GM18868 (cell line): ENCODE measurements around the gene NKAIN2.
"Not testable (repeated sequence)": the region's sequence is repeated elsewhere in the genome, so short reads cannot be mapped to it uniquely, and the experiment has no call there.

ENCODE experiments used
- ATAC-seq: cut with Tn5 transposase; IDR thresholded peaks from one replicate; pipeline ENCODE4 v1.9.1; 2021; ENCODE audit warnings: mild to moderate bottlenecking, moderate library complexity; ENCODE audit not compliant: unreplicated experiment

Gene NKAIN2

DNA sequence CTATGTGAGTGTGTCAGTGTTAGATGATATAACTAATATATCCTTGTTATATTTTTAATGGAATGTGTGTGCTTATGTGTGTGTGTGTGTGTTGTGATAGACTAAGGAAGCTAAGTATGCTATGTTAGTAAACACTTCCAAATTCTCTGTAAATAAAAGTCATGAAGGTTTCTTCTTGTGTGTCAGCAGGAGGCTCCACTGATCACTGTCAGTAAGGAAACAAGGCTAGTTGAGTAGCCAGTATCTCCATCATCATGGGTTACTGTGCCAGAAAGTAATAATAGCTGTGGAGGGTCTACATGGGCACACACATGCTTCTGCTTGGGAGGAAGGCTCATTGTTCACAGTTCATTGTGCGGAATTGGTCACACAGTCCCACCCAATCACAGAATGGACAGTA lies 855.8 kb downstream of the NKAIN2 start:
- no peak for ATAC-seq

DNA sequence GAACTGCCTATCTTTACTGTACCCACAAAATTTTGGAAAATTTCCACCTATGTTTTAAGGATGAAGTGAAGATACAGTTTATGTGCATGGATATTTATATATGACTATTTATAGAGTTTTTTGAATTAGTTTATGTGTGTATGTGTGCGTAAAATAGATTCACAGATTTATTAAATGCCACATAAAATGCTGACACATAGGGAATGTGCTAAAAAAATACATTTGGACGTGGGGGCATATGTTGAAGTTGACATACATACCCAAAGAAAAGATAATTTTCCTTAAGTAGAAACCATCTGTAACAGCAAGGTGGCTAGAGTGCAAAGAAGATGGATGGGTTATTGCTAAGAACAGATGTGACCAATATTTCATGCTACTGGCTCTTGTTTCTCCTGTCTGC lies 856.5 kb downstream of the NKAIN2 start:
- no peak for ATAC-seq

DNA sequence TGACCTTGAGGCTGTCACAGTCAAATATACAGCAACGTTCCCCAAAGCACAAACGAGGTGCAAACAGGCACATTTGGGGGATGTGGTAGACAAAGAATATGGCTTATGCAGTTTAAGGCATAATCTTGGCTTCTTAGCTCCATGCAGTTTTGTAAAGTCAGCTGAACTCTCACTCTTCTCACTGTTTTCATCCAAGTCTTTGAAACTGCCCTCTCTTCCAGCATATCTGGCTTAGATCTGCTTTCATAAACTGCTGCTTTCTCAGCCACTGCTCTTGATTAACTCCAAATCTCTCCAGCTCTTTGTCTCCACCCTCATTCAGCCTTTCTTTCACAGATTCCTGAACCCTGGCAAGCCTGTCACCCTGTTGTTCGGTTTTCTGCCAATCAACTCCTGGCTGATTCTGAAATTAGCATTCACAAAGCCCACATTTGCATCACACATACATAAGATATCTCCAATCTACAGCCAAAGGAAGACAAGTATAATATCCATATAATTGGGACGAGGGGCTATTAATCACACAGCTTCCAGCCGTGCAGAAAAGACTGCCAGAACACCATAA lies 857.5 kb downstream of the NKAIN2 start:
- no peak for ATAC-seq

DNA sequence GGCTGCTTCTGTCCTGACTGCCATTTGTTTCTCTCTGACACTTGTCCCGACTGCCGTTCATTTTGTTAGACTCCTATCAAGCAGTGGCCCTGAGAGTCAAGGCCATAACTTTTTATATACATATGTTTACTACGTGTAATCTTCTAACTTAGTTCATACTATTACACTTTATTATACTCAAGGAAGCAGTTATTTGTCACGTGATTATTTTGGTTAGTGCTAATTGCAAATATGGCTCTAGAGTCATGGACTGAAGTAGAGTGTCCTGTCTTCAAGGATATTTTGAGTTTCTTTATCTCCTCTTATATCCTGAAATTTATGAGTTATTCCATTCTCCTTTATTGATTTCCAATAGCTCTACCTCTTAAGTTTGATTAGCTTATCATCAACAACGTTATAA lies 864.4 kb downstream of the NKAIN2 start:
- ATAC-seq = no peak

DNA sequence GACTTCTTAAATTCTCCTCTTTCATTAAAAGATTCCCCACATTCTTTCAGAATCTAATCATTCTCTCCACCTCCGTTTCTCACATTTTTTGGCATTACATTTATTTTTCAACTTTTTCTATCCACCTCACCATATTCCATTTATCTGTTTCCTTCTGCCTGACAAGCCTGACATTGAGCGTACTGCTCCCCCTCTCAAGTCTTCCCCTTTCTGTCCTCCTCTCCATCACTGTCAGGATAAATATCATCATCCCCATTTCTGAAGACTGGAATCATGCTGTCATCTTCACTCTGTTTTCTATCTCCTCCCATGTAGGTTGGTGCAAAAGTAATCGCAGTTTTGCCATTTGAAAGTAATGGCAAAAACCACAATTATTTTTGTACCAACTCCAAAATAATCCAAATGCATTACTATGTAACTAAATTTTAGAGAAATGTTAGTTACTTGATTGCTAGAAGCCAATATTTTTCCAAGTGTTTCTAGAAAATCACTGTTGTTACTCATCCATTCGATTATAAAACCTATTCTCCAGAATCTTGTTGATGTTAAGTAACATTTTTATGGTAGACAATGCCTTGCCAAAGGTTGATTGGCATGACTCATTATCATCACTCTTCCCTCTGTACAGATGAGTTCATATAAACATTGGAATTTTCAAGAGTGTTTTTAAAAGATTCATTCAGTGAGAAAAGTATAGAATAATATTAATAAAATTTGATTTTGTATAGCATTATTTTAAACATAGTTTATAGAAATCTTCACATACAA lies 866.2 kb downstream of the NKAIN2 start:
- no peak for ATAC-seq

DNA sequence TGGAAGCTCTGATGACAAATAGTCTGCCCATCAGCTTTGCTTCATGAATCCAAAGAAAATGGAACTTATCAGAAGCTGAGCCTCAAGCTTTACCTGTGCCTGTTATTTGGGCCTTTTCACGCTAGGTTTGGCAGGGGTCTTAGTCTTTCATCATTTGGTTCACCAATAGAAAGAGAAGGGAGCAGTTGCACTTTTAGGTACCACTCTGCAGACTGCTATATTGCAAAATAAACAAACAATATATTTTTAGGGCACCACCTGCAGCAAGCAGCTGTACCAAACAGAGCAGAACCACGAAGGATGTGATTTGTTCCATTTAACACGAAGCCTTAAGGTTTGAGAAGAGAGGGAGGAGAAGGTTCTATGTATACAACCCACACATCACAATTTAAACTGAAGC lies 867.1 kb downstream of the NKAIN2 start:
- ATAC-seq = no peak

DNA sequence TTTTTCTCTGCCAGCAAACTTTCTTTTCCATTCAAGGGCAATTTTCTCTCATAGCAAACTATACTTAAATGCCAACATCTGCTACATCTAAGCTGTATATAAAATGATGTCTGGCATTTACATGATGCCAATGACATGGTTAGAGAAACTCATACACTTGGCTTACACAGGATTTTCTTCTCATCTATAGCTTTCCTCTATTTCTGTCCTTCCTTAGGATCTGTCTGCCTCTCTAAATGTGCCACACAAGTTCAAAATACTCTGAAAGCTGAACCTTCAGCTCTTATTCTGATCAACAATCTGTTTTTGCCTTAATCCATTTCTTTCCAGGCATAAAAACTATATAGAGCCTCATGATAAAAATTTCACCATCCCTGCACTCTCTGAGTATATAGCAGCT lies 867.7 kb downstream of the NKAIN2 start:
- ATAC-seq = no peak

DNA sequence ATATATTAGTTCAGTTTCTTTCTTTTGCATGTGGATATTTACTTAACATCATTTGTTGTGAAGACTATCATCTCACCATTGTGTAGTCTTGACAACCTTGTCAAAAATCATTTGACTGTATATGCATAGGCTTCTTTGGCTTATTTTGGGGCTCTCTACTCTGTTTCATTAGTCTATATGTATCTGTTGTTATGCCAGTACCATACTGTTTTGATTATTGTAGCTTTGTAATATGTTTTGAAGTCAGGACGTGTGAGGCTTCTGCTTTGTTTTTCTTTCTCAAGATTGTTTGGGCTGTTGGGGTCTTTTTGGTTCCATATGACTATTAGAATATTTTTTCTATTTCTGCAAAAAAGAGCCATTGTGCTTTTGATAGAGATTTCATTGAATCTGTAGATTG lies 870.4 kb downstream of the NKAIN2 start:
- no peak for ATAC-seq

DNA sequence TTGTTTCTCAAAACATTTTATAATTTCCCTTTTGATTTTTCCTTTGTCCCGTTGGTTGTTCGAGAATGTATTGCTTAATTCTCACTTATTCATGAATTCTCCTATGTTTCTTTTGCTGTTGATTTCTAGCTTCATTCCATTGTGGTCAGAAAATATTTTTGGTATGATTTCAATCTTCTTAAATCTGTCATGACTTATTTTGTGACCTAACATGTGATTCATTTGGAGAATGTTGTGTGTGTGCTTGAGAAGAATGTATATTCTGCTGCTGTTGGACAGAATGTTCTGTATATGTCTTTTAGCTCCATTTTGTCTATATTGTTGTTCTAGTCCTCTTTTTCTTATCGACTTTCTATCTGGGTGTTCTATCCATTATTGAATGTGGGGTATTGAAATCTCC lies 872.4 kb downstream of the NKAIN2 start:
- no peak for ATAC-seq

DNA sequence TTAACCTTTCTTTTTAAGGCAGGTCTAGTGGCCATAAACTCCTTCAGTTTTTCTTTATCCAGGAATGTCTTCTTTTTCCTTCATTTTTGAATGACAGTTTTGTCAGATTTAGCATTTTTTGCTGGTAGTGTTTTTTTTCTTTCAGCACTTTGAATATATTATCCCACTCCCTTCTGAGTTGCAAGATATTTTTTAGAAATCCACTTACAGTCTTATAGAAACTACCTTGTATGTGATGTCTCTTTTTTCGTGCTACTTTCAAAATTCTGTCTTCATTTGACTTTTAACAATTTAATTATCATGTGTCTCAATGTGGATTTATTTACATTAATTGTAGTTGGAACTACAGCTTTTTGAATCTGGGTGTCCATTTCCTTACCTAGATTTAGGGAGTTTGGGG lies 874.2 kb downstream of the NKAIN2 start:
- ATAC-seq = no peak

DNA sequence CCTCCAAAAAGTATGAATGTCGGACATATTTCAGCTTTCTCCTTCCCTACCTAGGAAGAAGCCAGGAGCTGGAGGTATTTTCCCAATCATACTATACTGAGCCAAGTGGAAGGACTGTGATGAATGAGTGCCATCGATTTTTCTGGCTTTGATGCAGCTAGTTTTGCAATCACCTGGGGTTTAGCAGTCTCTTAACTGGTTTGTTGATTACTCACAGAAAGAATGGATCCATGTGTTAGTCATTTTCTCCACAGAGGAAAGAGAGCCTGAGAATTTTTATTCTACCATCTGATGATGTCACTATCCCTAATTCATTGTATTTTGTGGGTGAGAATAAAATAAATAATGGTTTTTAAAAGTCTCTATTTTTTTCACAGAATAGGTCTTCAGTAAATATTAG lies 875.7 kb downstream of the NKAIN2 start:
- no peak for ATAC-seq

DNA sequence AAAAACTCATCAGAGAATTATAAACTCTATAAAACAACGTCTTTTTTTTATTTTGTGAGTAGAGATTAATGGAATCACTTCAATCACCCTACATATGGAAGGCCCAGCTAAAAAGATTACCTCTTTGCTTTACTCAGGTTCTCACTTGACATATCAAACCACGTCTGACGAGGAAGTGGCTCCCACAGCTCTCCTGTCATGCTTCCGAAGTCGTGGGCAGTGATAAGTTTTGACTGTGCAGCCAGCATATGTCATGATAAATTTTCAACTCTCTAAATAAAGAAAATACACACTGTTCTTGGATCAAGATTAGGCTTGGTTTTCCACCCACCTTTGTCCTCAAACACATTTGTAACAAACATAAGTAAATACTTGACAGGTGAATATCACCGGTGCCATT lies 879.1 kb downstream of the NKAIN2 start:
- no peak for ATAC-seq

DNA sequence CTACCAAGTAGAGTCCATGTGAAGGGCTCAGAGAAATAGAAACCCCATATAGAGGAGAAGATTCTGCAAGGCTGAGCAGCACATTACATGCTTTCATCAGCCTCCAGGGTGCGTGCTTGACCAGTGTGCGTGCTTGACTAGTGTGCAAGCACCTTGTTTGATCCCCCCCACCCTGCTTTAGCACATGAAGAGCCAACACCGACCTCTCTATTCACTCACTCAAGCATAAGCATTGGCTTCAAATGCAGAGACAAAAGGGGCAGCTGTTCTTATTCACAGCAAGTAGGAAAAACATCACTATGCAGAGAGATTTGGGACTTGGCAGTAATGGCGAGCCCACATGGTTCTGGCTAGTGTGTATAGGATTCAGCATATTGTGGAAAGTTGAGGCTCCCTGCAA lies 879.8 kb downstream of the NKAIN2 start:
- no peak for ATAC-seq

DNA sequence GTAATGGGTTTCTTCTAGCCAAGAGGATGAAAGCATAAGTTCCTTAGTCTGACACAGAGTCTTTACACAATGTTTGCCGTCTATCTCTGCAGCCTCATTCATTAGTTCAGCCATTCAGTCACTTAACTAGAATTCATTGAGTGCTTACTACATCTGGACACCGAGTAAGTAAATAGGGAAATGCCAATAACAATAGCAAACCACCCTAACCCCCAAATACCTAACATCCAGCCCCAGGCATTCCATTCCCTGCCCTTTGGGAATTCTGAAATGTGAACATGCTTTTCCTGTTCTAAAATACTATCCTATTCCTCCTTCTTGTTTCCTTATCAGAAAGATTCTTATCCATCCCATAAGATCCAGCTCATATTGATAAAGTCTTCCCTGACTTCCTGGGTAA lies 881.0 kb downstream of the NKAIN2 start:
- no peak for ATAC-seq

DNA sequence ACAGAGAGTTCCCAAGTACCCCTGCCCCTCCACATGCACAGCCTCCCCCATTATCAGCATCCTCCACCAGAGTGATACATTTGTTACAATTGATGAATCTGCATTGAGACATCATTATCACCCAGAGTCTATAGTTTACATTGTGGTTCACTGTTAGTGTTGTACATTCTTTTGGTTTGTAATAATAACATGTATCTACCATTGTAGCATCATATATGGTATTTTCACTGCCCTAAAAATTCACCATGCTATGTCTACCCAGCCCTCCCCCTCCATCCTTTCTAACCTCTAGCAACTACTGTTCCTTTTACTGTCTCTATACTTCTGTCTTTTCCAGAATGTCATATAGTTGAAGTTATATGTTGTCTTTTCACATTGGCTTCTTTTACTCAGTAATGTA lies 884.7 kb downstream of the NKAIN2 start:
- ATAC-seq = no peak

DNA sequence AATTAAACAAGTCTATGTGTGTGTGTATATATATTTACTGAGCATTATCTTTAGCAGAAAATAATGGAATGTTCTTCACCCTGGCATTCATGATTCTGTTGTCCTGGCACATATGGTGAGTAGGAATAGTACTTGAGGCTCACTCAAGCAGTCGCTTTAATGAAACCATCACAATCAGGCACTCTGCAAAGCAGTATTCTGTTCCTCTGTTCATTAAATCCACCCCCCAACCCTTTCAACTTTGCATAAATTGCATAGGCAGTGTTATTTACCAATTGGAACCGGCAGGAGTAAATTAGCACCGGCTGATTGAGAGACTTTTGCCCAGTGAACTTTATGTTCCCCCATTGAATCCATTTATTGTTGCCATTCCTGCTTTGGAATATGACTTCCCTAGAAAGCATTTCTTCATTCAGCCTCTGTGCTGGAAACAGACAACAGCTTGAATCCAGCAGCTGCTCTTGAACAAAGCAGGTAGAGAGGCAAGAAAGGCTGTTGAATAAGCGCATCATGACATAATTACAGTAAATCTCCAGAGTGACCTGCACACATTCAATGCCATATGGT lies 890.6 kb downstream of the NKAIN2 start:
- ATAC-seq = no peak

DNA sequence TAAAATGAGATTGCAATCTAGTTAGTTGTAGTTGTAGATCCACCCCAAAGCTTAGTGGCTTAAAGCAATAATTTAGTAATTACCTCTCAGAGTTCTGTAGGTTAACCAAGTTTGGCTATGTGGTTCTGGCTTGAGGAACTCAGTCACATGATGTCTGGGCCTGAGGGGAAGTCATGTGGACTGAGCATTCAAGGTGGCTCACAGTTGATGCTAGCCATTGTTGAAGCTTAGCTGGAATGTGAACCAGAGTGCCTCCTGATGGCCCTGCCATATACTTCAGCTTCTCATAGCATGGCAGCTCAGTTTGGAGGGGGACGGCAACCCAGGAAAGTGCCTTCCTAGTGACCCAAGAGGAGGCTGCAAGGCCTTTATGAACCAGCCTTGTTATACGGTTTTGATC lies 895.4 kb downstream of the NKAIN2 start:
- no peak for ATAC-seq

DNA sequence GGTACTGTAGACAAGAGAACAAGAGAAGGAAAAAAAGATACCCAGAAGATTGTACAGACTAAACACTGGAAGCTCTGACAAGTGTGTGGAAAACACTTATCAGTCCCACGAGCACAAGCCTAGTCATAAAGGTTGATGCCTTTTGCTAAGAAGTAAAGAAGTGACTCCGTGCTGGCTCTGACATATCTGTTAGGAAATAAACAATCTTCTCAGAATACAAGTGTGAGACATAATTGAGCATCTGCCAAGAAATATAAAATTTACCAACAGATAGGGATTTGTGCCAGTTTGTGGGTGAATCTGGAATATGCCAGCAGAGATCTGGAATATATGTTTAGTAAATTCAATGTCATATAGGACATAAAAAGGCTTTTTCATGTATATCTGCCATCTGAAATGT lies 899.9 kb downstream of the NKAIN2 start:
- ATAC-seq = no peak

DNA sequence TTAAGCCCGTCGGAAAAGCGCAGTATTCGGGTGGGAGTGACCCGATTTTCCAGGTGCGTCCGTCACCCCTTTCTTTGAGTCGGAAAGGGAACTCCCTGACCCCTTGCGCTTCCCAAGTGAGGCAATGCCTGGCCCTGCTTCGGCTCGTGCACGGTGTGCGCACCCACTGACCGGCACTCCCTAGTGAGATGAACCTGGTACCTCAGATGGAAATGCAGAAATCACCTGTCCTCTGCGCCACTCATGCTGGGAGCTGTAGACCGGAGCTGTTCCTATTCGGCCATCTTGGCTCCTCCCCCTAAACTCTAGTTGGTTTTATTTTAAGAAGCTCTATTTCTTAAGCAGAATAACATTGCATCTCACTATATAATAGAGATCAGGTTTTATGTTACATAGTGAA lies 908.9 kb downstream of the NKAIN2 start:
- ATAC-seq = not testable (repeated sequence)

DNA sequence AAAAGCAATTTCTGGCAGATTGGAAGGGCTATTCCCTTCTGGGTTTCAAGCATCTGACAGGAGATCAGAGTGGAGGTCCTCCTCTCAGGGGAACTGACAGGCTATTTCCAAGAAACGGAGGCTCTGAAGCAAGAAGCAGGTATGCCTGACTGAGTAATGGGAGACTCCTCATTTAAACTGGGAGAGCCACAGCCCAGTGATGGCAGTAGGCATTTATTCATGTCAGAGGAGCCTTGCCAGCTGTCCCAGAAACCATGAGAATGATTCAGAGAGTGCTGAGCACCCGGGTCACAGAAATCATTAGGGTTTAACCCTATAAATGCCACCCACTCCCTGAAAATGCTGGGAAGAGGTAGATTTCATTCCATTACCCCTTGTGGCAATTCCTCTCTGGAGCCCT lies 911.1 kb downstream of the NKAIN2 start:
- no peak for ATAC-seq

DNA sequence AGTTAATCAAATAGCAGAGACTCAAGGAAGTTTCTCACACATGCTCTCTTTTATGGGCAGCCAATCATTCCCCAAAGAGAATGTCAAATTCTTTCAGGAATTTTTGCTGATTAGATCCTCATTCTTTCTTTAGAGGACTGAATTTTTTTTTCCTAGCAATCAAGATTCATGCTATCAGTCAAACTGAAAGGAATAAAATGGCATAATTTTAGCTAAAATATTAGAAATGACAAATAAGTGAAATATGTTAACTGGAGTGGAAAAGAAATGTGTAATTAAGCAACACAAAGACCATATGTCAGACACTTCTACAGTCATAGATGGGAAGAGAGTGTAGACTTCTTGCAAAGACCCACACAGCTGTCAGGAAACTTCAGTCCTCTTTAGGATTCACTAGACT lies 916.2 kb downstream of the NKAIN2 start:
- ATAC-seq = no peak

DNA sequence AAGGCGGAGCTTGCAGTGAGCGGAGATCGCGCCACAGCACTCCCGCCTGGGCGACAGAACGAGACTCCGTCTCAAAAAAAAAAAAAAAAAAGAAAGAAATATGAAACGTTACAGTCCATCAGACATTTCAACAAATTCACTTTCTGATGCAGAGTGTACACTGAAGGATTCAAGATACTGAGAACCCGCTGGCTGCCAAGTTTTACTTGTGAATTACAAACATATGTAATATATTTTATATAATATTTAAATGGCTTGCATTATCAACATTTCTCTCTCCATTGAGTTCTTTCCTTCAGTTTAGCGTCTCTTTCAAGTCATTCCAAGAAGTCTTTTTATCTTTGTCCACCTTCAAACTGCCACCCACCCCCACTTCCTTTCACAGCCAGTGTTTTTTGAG lies 917.7 kb downstream of the NKAIN2 start:
- no peak for ATAC-seq
